Activated CD4-positive, alpha-beta T cell treated with anti-CD3 and anti-CD28 coated beads, Interleukin-2, amount 50 U/mL, for 24 hours (primary cell): ENCODE data around the gene SIRT3.
"Not testable (repeated sequence)": the region's sequence is repeated elsewhere in the genome, so short reads cannot be mapped to it uniquely, and the experiment has no call there.

Source experiments
- DNase-seq, 2 donors: peaks; one replicate each; pipeline ENCODE4 v3.0.0-alpha.2; 2020; ENCODE audit warnings: low read depth in 1 of 2, low spot score in 1 of 2

The SIRT3 gene

DNA sequence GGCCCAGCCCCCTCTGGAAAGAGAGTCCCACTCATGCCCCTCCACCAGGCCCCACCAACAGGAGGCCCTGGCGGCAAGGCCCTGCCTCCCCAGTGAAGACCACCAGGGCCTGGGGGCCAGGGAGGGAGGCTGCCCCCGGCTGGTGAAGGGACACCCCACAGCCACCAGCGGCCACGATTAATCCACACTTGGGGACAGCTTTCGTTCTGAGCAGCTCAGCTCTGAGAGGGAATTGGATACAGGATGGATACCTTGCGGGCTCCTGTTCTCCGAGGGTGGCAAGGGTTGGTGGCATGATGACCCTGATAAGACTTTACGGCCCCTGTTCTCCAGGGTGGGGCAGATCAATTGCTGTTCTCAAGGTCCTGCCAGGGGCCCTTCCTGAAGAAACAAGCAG lies 35.2 kb upstream of the SIRT3 start:
- DNase-seq: no peak

DNA sequence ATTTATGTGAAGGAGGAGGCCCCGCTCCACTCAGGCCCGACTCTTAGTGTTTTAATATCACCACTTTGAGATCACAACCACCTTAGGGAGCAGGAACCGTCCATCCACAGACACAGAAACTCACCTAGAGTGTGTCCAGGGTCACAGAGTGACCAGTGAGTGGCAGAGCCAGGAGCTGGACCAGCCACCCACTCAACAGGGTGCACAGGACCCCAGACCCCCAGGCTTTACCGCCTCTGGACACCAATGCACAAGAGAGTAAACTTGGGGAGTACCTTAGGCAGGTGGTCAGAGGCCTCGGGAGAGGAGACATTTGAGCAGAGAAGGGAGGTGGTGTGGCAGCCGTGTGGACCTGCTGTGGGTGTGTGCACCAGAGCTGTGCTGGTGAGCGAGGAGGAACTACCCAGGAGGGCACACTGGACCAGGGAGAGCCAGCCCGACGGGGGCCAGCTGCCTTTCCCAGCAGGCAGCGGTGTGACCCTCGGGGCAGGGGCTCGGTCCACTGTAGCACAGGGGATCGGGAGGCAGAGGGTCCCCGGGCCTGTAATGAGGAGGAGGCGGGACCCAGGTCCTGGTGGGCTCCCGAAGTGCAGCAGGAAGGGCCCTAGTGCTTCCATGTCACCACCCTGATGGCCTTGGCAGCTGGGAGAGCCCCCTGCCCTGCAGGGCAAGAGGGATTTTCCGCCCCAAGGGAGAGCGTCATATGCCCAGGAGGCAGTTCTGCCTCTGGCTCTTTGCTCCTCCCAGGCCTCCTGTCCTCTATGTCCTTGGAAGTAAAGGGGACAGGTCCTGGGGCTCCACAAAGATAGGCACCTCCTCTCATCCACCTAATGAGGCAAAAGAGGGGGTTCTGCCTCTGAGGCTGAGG lies 34.5 kb upstream of the SIRT3 start:
- no peak for DNase-seq

DNA sequence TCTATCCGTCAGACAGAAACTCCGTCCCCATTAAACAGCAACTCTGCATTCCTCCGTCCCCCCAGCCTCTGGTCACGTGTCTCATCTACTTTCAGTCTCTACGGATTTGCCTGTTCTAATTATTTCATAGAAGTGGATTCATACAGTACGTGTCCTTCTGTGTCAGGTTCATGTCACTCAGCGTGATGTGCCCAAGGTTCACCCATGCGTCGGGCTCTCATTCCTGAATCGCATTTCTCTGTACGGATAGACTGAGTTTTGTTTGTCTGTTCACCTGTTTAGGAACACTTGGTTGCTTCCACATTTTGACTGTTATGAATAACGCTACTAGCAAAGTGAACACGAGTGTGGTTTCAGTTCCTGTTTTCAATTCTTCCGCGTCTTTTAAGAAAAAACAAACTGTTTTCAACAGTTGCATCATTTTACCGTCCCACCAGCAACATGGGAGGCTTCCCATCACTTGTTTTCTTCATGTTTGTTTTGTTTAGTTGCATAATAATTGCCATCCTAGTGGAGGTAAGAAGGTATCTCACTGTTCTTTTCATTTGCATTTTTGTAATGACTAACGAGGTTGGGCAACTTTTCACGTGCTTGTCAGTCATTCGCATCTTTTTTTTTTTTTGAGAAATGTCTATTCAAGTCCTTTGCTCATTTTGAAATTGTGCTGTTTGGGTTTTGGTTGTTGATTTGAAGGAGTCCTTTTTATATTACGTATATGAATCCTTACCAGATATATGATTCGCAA lies 33.2 kb upstream of the SIRT3 start:
- no peak for DNase-seq

DNA sequence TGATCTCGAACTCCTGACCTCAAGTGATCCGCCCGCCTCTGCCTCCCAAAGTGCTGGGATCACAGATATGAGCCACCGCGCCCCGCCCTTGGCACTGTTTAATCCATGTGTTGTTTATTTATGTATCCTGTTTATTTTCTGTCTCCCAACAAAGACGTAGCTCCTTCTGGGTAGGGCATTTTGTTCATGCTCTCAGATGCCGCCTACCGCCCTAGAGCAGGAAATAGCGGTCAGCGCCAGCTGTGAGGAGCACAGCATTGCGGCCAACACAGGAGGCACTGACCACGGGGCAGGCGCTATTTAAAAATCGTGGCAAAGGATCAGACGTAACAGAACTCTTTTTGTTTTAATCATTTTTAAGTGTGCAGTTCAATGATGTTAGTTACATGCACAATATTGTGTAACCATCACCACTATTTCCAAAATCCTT lies 32.6 kb upstream of the SIRT3 start:
- DNase-seq: not testable (repeated sequence)

DNA sequence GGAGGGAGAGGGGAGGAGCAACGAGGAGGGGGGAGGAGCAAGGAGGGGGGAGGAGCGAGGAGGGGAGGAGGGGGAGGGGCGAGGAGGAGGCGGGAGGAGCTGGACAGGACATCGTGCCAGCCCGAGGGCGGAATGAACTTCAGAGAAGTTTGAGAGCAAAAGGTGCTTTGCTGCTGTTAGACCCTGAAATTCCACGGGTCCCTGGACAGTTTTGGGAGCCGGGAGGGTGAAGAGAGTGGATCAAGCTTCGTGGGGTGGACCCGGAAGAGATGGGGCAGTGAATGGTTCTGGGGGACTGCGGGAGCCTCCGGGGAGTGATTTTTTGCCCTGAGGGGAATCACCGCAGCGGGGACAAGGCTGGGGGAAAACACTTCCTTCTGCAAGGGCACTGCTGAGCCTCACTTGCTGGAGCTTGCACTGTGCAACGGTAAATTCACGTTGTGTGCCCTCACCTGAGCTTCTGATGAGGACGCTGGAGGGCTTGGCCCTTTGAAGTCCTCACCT lies 31.4 kb upstream of the SIRT3 start:
- no peak for DNase-seq

DNA sequence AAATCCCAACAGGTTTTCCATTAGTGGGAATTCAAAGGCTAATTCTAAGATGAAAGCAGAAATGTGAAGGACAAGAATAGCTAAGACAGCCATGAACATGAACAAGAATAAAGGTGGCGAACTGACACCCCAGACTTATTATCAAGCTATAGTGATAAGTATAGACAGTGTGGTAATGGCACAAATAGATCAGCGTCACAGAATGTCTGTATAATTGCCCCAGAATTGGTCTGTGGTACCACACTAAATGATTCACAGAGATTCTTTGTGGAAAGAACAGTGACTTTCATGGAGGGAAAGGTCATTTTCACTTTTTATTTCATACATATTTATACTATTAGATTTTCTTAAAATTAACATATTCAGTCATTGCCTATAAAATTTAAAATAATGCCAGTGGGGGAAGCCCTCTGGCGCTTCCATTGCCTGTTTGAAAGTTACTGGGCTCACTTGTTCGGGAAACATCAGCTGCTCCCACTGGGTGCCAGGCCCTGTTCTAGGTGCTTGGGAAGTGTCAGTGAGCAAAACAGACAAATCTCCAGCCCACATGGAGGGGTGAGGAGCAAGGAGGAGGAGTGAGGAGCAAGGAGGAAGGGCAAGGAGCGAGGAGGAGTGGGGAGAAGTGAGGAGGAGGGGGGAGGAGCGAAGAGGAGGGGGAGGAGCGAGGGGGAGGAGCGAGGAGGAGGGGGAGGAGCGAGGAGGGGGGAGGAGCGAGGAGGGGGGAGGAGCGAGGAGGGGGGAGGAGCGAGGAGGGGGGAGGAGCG lies 30.7 kb upstream of the SIRT3 start:
- DNase-seq: no peak

DNA sequence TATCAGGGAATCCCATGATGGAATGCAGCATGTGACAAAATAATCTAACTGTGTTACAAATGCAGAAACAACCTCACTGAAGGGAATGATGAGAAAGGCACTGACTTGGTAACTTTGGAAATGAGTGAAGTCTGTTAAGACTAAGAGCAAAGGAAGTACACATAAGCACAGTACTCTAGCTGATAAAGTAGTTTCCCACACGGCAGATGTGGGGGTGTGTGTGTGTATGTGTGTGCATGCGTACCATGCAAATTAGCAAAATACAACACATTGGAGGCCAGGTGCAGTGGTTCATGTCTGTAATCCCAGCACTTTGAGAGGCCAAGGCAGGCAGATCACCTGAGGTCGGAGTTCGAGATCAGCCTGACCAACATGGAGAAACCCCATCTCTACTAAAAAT lies 25.5 kb upstream of the SIRT3 start:
- DNase-seq: no peak

DNA sequence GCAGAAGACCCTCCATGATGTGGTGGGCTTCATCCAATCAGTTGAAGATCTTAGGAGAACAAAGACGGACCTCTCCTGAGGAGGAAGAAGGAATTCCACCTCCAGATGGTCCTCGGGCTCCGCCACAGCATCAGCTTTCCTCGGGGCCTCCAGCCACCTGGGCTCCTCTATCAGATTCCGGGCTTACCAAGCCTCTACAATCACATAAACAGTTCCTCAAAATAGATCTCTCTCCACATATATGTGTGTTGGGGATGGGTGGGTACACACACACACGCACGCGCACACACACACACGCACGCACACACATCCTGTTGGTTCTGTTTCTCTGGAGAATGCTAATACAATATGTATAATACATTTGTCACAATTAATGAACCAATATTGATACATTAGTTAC lies 23.3 kb upstream of the SIRT3 start:
- DNase-seq: no peak

DNA sequence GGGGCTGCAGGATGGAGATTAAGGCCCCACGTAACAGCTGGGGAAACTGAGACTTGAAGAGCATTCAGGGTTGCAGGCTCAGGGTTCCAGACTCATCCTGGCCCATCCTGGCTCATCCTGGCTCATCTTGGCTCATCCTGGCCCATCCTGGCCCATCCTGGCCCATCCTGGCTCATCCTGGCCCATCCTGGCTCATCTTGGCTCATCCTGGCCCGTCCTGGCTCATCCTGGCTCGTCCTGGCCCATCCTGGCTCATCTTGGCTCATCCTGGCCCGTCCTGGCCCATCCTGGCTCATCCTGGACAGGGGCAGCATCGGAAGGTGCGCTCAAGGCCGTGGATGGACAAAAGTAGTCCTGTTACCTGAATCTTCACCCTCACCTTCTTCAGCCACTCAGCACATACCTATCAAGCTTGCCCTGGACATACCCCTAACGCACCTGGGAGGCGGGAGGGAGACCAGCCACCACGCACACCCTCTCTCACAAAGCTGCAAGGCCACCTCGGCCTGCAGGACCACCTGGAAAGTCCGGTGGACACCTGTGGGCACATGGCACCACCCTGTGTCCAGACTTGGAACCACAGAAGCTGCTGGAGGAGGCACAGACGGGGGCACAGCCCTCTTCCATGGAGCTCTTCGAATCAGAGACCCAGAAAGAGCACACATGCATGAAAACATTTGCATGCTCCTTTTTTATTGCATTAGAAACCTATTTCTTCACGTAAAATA lies 21.8 kb upstream of the SIRT3 start:
- DNase-seq: no peak

DNA sequence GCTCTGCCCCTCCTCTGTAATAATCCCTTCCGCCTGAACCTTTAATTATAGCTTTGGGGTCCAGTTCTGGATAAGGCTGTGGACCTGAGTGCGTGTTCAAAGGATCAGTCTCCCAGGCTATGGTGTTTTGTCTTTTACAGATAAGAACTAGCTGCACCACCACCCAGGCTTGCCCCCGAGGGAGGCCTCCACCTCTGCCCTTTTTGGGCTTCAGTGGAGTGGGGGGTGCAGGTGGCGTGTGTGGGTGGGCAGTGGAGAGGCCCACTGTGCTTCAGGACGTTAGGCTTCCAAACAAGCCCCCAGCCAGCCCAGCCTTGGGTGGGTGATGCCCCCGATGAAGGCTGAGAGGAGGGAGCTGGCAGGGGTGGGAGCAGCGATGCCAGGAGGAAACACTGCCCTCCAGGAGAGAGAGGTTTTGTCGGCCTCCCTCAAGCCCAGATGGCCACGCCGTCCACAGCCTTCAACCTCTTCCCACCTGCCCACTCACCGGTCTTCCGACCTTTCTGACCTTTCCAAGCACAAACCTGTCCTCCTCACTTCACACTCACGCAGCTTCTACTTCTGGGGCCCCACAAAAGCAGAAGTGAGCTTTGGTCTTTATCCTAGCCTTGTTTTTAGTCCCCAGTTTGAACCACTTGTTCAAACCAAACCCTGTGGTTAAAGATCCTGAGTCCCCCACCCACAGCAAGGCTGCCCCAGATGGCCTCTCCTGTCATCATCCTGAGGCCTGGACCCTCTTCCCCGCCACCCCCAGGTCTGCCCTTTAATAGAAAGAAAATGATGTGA lies 21.0 kb upstream of the SIRT3 start:
- DNase-seq: no peak

DNA sequence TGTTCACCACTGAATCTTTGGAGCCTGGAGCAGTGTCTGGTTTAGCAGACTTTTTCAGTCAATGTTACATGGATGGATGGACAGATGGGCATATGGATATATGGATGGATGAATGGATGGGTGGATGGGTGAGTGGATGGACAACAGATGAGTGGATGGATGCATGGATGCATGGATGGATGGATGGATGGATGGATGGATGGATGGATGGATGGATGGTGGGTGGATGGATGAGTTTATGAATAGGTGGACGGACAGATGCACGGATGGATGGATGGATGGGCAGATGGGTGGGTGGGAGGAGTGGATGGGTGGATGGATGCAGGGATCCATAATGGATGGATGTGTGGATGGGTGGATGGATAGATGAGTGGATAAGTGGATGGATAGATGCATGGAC lies 19.7 kb upstream of the SIRT3 start:
- DNase-seq: no peak

DNA sequence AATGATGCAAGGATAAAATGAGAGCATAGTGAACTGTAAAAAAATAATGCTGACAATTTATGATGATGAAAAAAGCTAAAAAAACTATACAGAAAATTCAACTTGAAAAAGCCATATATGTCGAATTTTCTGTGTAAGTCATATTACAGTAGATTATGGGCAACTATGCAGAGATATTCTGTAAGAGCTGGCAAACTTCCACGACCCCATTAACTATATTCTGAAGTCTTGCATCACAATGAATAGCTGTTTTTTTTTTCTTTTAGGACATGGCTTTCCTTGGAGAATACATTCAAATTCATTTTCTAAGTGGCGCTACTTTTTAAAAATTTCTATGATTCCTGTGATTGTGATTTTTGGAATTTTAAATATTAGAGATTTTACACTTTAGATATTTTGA lies 19.0 kb upstream of the SIRT3 start:
- DNase-seq: no peak

DNA sequence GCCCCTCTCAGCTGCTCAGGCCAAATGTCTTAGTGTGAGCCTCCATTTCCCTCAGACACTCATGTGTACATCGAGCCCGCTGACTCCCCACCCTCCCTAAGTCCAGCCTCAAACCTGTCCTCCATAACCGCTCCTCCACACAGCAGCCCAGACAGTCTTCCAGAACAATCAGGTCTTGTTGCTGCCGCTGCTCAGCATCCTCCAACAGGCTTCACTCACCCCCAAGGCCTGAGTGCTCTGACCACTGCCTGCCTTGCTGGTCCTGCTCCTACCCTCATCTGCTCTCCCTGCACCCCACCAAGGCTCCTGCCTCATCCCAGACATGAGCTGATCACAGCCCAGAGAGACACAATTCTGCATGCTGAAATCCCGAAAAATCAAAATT lies 17.7 kb upstream of the SIRT3 start:
- DNase-seq: no peak

DNA sequence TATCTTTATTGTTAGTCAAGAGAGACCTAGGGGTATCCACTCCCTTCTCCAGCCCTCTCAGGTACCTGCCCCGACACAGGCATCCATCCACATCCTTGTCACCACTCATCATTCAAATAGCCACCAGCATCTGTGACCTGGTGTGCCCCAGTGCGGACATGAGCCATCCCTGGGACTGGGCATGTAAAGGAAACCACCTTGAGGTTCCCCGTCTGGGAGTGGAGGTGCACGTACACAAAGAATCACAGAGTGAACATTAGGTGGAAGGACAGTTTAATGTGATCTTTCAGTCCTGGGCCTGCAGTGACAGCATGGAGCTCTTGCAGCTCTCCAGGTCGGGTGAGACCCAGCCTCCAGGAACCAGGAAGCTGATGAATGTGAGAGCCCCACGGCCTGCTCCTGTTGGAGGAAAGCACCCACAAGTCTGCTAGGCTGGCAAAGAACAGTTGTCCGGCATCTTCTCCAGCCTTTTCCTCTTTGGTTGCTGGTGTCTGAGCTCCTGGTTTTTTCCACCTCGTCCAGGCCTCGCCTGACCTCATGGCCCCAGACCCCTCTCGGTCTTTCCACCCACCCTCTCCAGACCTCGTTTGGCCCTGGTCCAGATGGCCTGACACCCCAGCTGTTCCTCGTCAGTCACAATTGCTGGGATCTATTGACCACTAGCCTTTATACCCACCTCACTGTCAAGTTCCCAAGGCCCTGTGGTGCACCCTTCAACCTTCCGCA lies 17.2 kb upstream of the SIRT3 start:
- no peak for DNase-seq

DNA sequence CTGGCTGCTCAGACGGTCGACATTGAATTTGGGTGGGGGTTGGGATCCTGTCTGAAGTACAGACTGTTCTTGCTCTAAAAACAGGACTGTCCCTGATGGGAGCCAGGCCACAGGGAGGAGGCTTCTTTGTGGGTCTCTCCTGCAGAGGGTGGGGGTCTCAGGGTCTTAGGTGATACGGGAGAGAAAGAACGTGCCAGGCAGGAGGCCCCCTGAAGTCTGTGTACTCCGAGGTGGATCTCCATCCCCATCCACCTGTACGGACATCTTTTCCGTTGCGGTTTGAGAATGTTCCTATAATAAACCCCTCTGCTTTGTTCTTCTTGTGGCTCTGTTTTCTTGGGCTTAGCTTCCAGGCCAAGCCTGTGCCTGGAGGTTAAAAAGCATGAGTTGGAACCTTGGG lies 16.5 kb upstream of the SIRT3 start:
- no peak for DNase-seq

DNA sequence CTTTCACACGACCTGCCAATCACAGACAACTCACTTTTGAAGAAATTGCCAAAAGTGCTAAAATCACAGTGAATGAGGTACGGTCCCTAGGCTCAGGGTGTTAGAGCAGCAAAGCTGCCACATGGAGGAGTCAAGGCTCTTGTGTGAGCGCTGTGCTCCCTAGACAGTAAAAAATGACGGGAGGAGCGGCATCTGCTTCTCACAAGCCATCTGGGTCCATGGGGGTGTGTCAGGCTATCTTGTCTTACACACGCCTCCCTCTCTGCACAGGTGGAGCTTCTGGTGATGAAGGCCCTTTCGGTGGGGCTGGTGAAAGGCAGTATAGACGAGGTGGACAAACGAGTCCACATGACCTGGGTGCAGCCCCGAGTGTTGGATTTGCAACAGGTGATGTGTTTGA lies 15.4 kb upstream of the SIRT3 start:
- DNase-seq: no peak

DNA sequence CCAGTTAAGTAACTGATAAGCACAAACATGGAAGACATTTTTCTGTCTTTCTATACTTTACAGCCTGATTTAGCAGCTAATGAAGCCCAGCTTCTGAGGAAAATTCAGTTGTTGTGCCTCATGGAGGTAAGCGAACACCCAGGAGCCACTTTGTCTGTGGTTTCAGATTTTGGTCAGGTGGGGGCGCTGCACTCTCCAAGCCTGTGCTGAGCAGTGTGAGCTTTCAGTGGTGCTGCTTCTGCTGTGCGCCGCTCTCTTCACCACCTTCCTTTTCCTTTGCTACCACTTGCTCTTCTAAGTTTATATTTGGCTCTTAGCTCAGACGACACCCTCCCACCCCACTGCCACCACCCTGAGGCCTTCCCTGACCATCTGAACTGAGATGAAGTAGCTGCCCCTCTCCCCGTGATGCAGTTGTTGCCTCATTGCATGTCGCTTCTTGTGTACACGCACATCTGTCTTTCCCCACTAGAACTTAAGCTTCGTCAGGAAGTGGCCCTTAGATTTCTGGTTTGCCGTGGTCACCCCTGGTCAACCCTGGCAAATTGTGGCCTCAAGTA lies 14.7 kb upstream of the SIRT3 start:
- DNase-seq: peak; percentile 67 to 71

DNA sequence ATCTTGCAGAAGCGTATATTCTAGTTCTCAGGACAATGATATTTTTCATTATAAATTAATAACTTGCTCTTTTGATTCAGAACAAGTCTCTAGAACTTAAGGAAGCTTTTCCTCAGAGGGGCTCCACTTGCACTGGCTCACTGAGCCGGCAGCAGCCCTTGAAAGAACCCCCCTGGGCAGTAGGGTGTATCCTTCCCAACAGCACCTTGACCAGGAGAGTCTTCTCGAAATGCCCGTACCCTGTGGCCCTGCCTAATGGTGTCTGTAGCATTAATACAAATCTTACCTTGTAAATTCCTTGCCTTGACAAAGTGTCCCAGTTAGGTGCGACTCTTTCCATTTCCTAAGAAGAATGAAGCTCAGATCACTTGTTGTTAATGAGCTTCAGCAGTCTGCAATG lies 14.1 kb upstream of the SIRT3 start:
- no peak for DNase-seq

DNA sequence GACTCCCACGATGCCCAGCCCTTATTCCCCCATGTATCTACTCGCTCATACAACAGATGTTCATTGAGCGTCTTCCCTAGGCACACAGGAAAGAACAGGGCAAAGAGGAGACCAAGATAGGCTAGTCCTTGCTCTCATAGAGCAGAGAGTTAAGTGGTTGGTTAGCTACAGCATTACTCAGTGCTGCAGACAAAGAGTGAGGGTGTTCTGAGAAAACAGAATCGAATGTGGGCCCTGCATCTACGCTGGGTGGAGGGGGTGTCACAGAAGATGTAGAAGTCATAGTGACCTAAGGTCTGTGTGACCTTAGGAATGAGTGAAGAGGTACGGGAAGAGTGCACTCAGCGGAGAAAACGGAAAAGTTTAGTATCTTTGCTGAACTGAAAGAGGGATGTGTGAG lies 12.9 kb upstream of the SIRT3 start:
- DNase-seq: no peak
